SK-N-SH (cell line): ENCODE data around the gene HTT. TPM values are rescaled to one million over a fixed set of nuclear protein-coding genes. Genes with fewer than 3 reads are reported as not detected.

ENCODE experiments used
- CTCF ChIA-PET: fragments of 300-600, 350-600 bp; formaldehyde crosslinking; extraction: SDS; loops from one replicate; lab custom pipeline; 2021; lab: Yijun Ruan, JAX
- POLR2A ChIA-PET: fragments of 350-600 bp; sonication (Branson Sonifier 250); formaldehyde crosslinking; extraction: SDS; loops from one replicate; lab custom pipeline; 2020; ENCODE audit warnings: antibody characterized with exemption, inconsistent platforms; lab: Yijun Ruan, JAX
- DNase-seq: peaks from one replicate; pipeline ENCODE4 v3.0.0; 2012
- H2AFZ ChIP-seq: fragments of 200-600 bp; sonication (generic); 2 replicates; pipeline ENCODE4 v1.8.1; 2016; ENCODE audit warnings: antibody characterized with exemption, mild to moderate bottlenecking, low read depth
- H3F3A ChIP-seq: fragments of 200-600 bp; sonication (generic); replicated peaks from 2 replicates; pipeline ENCODE3; 2016; ENCODE audit warnings: antibody characterized with exemption, mild to moderate bottlenecking; ENCODE audit not compliant: insufficient read depth
- H3K27ac ChIP-seq, 2 experiments: fragments of 200-500 bp in 1 of 2; fragments of 200-600 bp in 1 of 2; sonication (Bioruptor generic) in 1 of 2; sonication (generic), shearing (Covaris generic) in 1 of 2; 2 replicates each; pipeline versions ENCODE4 v1.5.1 to v1.6.1; 2014 to 2016; ENCODE audit warnings: low read depth in 2 of 2, inconsistent platforms in 1 of 2, low read length in 1 of 2, mild to moderate bottlenecking in 1 of 2, mixed read lengths in 1 of 2
- H3K27me3 ChIP-seq: fragments of 200-600 bp; sonication (generic), shearing (Covaris generic); 2 replicates; pipeline ENCODE4 v1.6.1; 2016; ENCODE audit warnings: mixed run types; ENCODE audit not compliant: insufficient read depth
- H3K36me3 ChIP-seq, 2 experiments: fragments of 200-500 bp in 1 of 2; fragments of 200-600 bp in 1 of 2; sonication (Bioruptor generic) in 1 of 2; sonication (generic) in 1 of 2; replicated peaks in 1 of 2; 2 replicates each; pipeline versions ENCODE3 to v1.5.1; 2014 to 2016; ENCODE audit warnings: low read length in 1 of 2, mild to moderate bottlenecking in 1 of 2; ENCODE audit not compliant: insufficient read depth in 2 of 2, control insufficient read depth in 1 of 2
- H3K4me1 ChIP-seq, 2 experiments: fragments of 200-500 bp in 1 of 2; fragments of 200-600 bp in 1 of 2; sonication (Bioruptor generic) in 1 of 2; sonication (generic), shearing (Covaris generic) in 1 of 2; 2 replicates each; pipeline versions ENCODE4 v1.5.1 to v1.6.1; 2014 to 2016; ENCODE audit warnings: low read depth in 1 of 2, low read length in 1 of 2, mixed run types in 1 of 2; ENCODE audit not compliant: insufficient read depth in 2 of 2, control insufficient read depth in 1 of 2
- H3K4me2 ChIP-seq: fragments of 200-600 bp; sonication (generic), shearing (Covaris generic); 2 replicates; pipeline ENCODE4 v1.6.1; 2017; ENCODE audit warnings: mixed run types
- H3K4me3 ChIP-seq, 2 experiments: fragments of 200-500 bp in 1 of 2; fragments of 200-600 bp in 1 of 2; sonication (Bioruptor generic) in 1 of 2; sonication (generic), shearing (Covaris generic) in 1 of 2; 2 replicates each; pipeline versions ENCODE4 v1.5.1 to v1.8.1; 2014 to 2016; ENCODE audit warnings: low read depth in 2 of 2, inconsistent platforms in 1 of 2, low read length in 1 of 2, mild to moderate bottlenecking in 1 of 2, mixed read lengths in 1 of 2, moderate library complexity in 1 of 2
- H3K79me2 ChIP-seq: fragments of 200-600 bp; sonication (generic); 2 replicates; pipeline ENCODE4 v1.8.1; 2017; ENCODE audit warnings: mild to moderate bottlenecking; ENCODE audit not compliant: insufficient read depth
- H3K9ac ChIP-seq: fragments of 200-600 bp; sonication (generic); 2 replicates; pipeline ENCODE4 v1.6.1; 2017; ENCODE audit warnings: mixed run types
- H3K9me2 ChIP-seq: fragments of 200-600 bp; sonication (generic); 2 replicates; pipeline ENCODE4 v1.6.1; 2017; ENCODE audit warnings: mixed run types
- H3K9me3 ChIP-seq: fragments of 200-600 bp; sonication (generic); 2 replicates; pipeline ENCODE4 v1.6.1; 2017; ENCODE audit warnings: mixed run types, mild to moderate bottlenecking, moderate library complexity
- H4K20me1 ChIP-seq: fragments of 200-600 bp; sonication (generic); 2 replicates; pipeline ENCODE4 v1.6.1; 2017; ENCODE audit warnings: mild to moderate bottlenecking, mixed run types; ENCODE audit not compliant: insufficient read depth
- CTCF ChIP-seq: fragments of 200-600 bp; sonication (generic); IDR thresholded peaks from 2 replicates; pipeline ENCODE4 v1.6.1; 2017; ENCODE audit warnings: antibody characterized with exemption, mild to moderate bottlenecking, moderate library complexity
- ELF1 ChIP-seq: IDR thresholded peaks from 2 replicates; pipeline ENCODE4 v1.4.0; 2012
- EP300 ChIP-seq, 2 experiments: IDR thresholded peaks; 2 replicates each; pipeline versions ENCODE4 v1.4.0 to v1.6.1; 2012; ENCODE audit warnings: borderline replicate concordance in 1 of 2, low read depth in 1 of 2, low read length in 1 of 2
- EZH2phosphoT487 ChIP-seq: fragments of 200-600 bp; sonication (generic); IDR thresholded peaks from 2 replicates; pipeline ENCODE4 v1.6.1; 2017; ENCODE audit warnings: low read depth, mixed run types, mild to moderate bottlenecking, antibody characterized with exemption, moderate library complexity, borderline replicate concordance
- FOSL2 ChIP-seq: IDR thresholded peaks from 2 replicates; pipeline ENCODE4 v1.4.0; 2012; ENCODE audit warnings: low read depth, mild to moderate bottlenecking, moderate library complexity, borderline replicate concordance
- FOXM1 ChIP-seq: IDR thresholded peaks from 2 replicates; pipeline ENCODE4 v1.4.0; 2012; ENCODE audit warnings: low read depth, mild to moderate bottlenecking
- GABPA ChIP-seq: IDR thresholded peaks from 2 replicates; pipeline ENCODE4 v1.4.0; 2012; ENCODE audit warnings: low read depth, mild to moderate bottlenecking
- GATA2 ChIP-seq: sonication (generic); formaldehyde crosslinking; IDR thresholded peaks from 2 replicates; pipeline ENCODE4 v1.5.0; 2020; ENCODE audit warnings: mild to moderate bottlenecking, missing genetic modification reagents
- IRF3 ChIP-seq: fragments of 150-350 bp; IDR thresholded peaks from 2 replicates; pipeline ENCODE4 v1.6.1; 2016; ENCODE audit warnings: mild to moderate bottlenecking, low read depth, low read length
- JUND ChIP-seq: IDR thresholded peaks from 2 replicates; pipeline ENCODE4 v1.4.0; 2012
- MAX ChIP-seq: IDR thresholded peaks from 2 replicates; pipeline ENCODE4 v1.4.0; 2012; ENCODE audit warnings: low read depth
- MXI1 ChIP-seq: IDR thresholded peaks from 2 replicates; pipeline ENCODE4 v1.6.1; 2012; ENCODE audit warnings: mild to moderate bottlenecking, low read depth, low read length, improper control_type of control experiment
- PBX3 ChIP-seq: IDR thresholded peaks from 2 replicates; pipeline ENCODE4; 2012
- RAD21 ChIP-seq: IDR thresholded peaks from 2 replicates; pipeline ENCODE4 v1.6.1; 2012; ENCODE audit warnings: mild to moderate bottlenecking, low read length
- RCOR1 ChIP-seq: fragments of 150-350 bp; IDR thresholded peaks from 2 replicates; pipeline ENCODE4 v1.6.1; 2017; ENCODE audit warnings: antibody characterized with exemption, low read length
- RFX5 ChIP-seq: IDR thresholded peaks from 2 replicates; pipeline ENCODE4 v1.6.1; 2012; ENCODE audit warnings: mild to moderate bottlenecking, improper control_type of control experiment, low read length
- SIN3A ChIP-seq: IDR thresholded peaks from 2 replicates; pipeline ENCODE4 v1.6.1; 2012; ENCODE audit warnings: low read depth, mild to moderate bottlenecking, low read length, moderate library complexity, borderline replicate concordance
- TEAD4 ChIP-seq: IDR thresholded peaks from 2 replicates; pipeline ENCODE4 v1.4.0; 2012; ENCODE audit warnings: mild to moderate bottlenecking, borderline replicate concordance; ENCODE audit not compliant: insufficient read depth
- USF2 ChIP-seq: fragments of 150-350 bp; IDR thresholded peaks from 2 replicates; pipeline ENCODE4 v1.6.1; 2017; ENCODE audit warnings: antibody characterized with exemption, low read length, low read depth, borderline replicate concordance
- WGBS: methylation state at CpG from one replicate; pipeline ENCODE4 v1.1.6; 2017; ENCODE audit warnings: low lambda C conversion rate; 5-methylcytosine and 5-hydroxymethylcytosine counted together
- polyA plus RNA-seq, 3 experiments: library from polyadenylated mRNA; depleted of rRNA; stranded (reverse); fragments of >200 nt; gene quantifications; 2 replicates each; pipeline ENCODE4 v1.2.3, GENCODE V29; 2012

Gene HTT
- polyA plus RNA-seq, 1 of the 3 experiments (the other 2 are of a cell fraction) = 11.3 TPM

DNA sequence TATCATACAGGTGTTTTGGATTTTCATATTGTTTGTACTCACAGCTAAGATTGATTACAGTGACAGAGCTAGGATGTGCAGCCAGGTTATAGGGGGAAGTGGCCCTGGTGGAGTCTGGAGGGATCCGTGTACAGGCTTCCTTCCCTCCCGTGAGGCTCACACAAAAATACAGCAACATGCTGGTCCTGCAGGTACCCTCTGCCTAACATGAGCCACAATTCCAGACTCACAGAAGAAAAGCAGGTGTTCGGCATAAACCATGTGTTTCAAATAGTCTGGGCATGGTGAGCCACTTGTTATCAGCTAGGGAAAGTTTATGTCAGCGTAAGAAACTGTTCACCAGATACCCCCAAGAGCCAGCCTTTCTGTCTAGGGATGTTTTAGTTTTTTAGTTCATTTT lies 82.9 kb downstream of the HTT start:
- H3K9me3 ChIP-seq = no peaks in the 10 kb centered on the region
- DNase-seq = no peak
- no peaks in the 10 kb centered on the region for H3K4me1 ChIP-seq
- no peaks in the 10 kb centered on the region for H4K20me1 ChIP-seq
- no peak for TF ChIP-seq MXI1
- no peak for TF ChIP-seq PBX3
- no peak for TF ChIP-seq ELF1
- TF ChIP-seq EZH2phosphoT487 = no peak
- no peak for TF ChIP-seq IRF3
- TF ChIP-seq FOXM1 = no peak
- no peak for TF ChIP-seq GATA2 (CRISPR knock-in tag)
- TF ChIP-seq JUND = no peak
- no peak for TF ChIP-seq SIN3A
- TF ChIP-seq RAD21 = no peak
- no peak for TF ChIP-seq EP300 (IDR thresholded peaks at IDR 0.05; ENCODE audit: borderline replicate concordance in 1 of 2, low read depth in 1 of 2, low read length in 1 of 2)
- no peak for TF ChIP-seq MAX
- no peak for TF ChIP-seq RFX5
- TF ChIP-seq RCOR1 = no peak
- no peak for TF ChIP-seq USF2
- no peak for TF ChIP-seq GABPA
- TF ChIP-seq TEAD4 = no peak
- TF ChIP-seq FOSL2 = no peak
- TF ChIP-seq CTCF = no peak
- H3K27ac ChIP-seq = no peak overlapping the region
- CTCF ChIA-PET = interaction anchor here (1.2 kb wide), 1 partner anchor 30 kb away, joined by 4 read pairs; no protein-coding TSS in a partner anchor
- H2AFZ ChIP-seq = no peak overlapping the region
- peaks cover 40 to 59% of the 10 kb centered on the region in 2 experiments for H3K36me3 ChIP-seq
- no peaks in the 10 kb centered on the region for H3K9me2 ChIP-seq
- WGBS = 96% methylated on average over 4 of the region's 4 CpGs
- H3K4me2 ChIP-seq = no peak overlapping the region
- no peaks in the 10 kb centered on the region for H3K27me3 ChIP-seq
- H3F3A ChIP-seq = no peaks in the 10 kb centered on the region
- no peak overlapping the region for H3K9ac ChIP-seq
- no peak overlapping the region for H3K4me3 ChIP-seq
- H3K79me2 ChIP-seq = peaks cover 5% of the 10 kb centered on the region; the same call in 1 of the 2 replicates
- POLR2A ChIA-PET = no interaction called here
